Calu3 (cell line): ENCODE results near the gene PPIE. TPM values are rescaled to one million over a fixed set of nuclear protein-coding genes. Genes with fewer than 3 reads are reported as not detected.

ENCODE experiments used
- BruUV-seq: library from RNA; stranded (reverse); fragments of 400-500 nt; replicated peaks from 2 replicates; lab custom pipeline; 2021; lab: Mats Ljungman, UMichigan
- CTCF ChIA-PET: fragments of 300-600 bp; sonication (Branson Sonifier 250); formaldehyde crosslinking; loops from one replicate; lab custom pipeline; 2022; ENCODE audit warnings: antibody characterized with exemption; lab: Charles Lee
- DNase-seq: peaks from one replicate; pipeline ENCODE4 v3.0.0; 2022
- H3K27ac Mint-ChIP-seq: one replicate; pipeline ENCODE4 v1.8.0; 2022; ENCODE audit warnings: mixed read lengths; ENCODE audit not compliant: unreplicated experiment
- H3K27me3 Mint-ChIP-seq: one replicate; pipeline ENCODE4 v1.8.0; 2022; ENCODE audit warnings: mixed read lengths; ENCODE audit not compliant: unreplicated experiment
- H3K36me3 Mint-ChIP-seq: one replicate; pipeline ENCODE4 v1.8.0; 2022; ENCODE audit warnings: mild to moderate bottlenecking, moderate library complexity, mixed read lengths; ENCODE audit not compliant: insufficient read depth, unreplicated experiment
- H3K4me1 Mint-ChIP-seq: one replicate; pipeline ENCODE4 v1.8.0; 2022; ENCODE audit warnings: mild to moderate bottlenecking, low read depth, mixed read lengths; ENCODE audit not compliant: unreplicated experiment
- H3K4me3 Mint-ChIP-seq: one replicate; pipeline ENCODE4 v1.8.0; 2022; ENCODE audit warnings: mild to moderate bottlenecking, low read depth, moderate library complexity, mixed read lengths; ENCODE audit not compliant: unreplicated experiment
- H3K9me3 Mint-ChIP-seq: one replicate; pipeline ENCODE4 v1.8.0; 2022; ENCODE audit warnings: low read depth, mixed read lengths; ENCODE audit not compliant: unreplicated experiment
- CTCF ChIP-seq: fragments of 200-600 bp; IDR thresholded peaks from one replicate; pipeline ENCODE4 v1.8.0; 2022; ENCODE audit warnings: antibody characterized with exemption; ENCODE audit not compliant: unreplicated experiment
- intact Hi-C: fragments of 100-400 bp; cut with micrococcal nuclease; formaldehyde crosslinking; loops from one replicate; pipeline ENCODE4 v1.10.0; 2022; ENCODE audit not compliant: unreplicated experiment
- total RNA-seq: library from RNA; stranded (reverse); gene quantifications from 2 replicates; pipeline ENCODE4 v1.2.3, GENCODE V29; 2022

PPIE gene
- total RNA-seq, 1 experiment from 2014 or later: 38.2 TPM

GRCh38 chr1:39788426-39788757 is 49.7 kb downstream of the PPIE start:
- H3K4me3 Mint-ChIP-seq: peak overlapping the region; percentile 74
- no peaks in the 10 kb centered on the region for H3K9me3 Mint-ChIP-seq
- H3K36me3 Mint-ChIP-seq: peaks cover 17% of the 10 kb centered on the region
- intact Hi-C loops: no loop called here
- DNase-seq: no peak
- no peak overlapping the region for H3K27ac Mint-ChIP-seq
- H3K4me1 Mint-ChIP-seq: no peaks in the 10 kb centered on the region
- no TSS peak for BruUV-seq
- TF ChIP-seq CTCF: no peak
- no peaks in the 10 kb centered on the region for H3K27me3 Mint-ChIP-seq
- CTCF ChIA-PET: interaction anchor here (0.6 to 1.0 kb wide), 2 partner anchors 131 to 362 kb away, joined by 3 to 4 read pairs; no protein-coding TSS in a partner anchor

- Mint-ChIP-seq H3K27ac (peak within 1 kb of the TSS; percentile 42), H3K4me1 (no peaks in the 10 kb centered on the region), H3K27me3 (no peaks in the 10 kb centered on the region), H3K36me3 (peaks cover 17% of the 10 kb centered on the region), H3K4me3 (peak within 1 kb of the TSS; percentile 74), H3K9me3 (no peaks in the 10 kb centered on the region)
- no TSS peak for BruUV-seq
- DNase-seq: peak; percentile 78
- TF ChIP-seq CTCF: no peak
- CTCF ChIA-PET: interaction anchor here (0.6 to 1.0 kb wide), 2 partner anchors 130 to 361 kb away, joined by 3 to 4 read pairs; no protein-coding TSS in a partner anchor
- intact Hi-C loops: no loop called here
These were observed 50.3 kb downstream of the PPIE start, which contains the start of gene BMP8B for GRCh38 chr1:39788758-39789570. TSS of gene BMP8B (minus strand) at chr1:39788865. CDS start at chr1:39788485, 380 bp downstream.

GRCh38 chr1:39789571-39790110 is 51.0 kb downstream of the PPIE start:
- intact Hi-C loops: no loop called here
- Mint-ChIP-seq H3K27me3 (no peaks in the 10 kb centered on the region), H3K36me3 (peaks cover 17% of the 10 kb centered on the region), H3K4me3 (peak overlapping the region; percentile 74), H3K27ac (peak overlapping the region; percentile 42), H3K9me3 (no peaks in the 10 kb centered on the region), H3K4me1 (no peaks in the 10 kb centered on the region)
- DNase-seq: no peak
- TF ChIP-seq CTCF: no peak
- CTCF ChIA-PET: no interaction called here
- BruUV-seq: no TSS peak

GRCh38 chr1:39791838-39792237 is 53.2 kb downstream of the PPIE start:
- no peak for TF ChIP-seq CTCF
- Mint-ChIP-seq H3K27me3 (no peaks in the 10 kb centered on the region), H3K4me1 (no peaks in the 10 kb centered on the region), H3K27ac (no peak overlapping the region), H3K4me3 (no peak overlapping the region), H3K9me3 (no peaks in the 10 kb centered on the region), H3K36me3 (peaks cover 17% of the 10 kb centered on the region)
- no TSS peak for BruUV-seq
- intact Hi-C loops: no loop called here
- DNase-seq: no peak
- CTCF ChIA-PET: no interaction called here
